MCF 10A (cell line): ENCODE measurements around the gene TMEM161A. TPM values are rescaled to one million over a fixed set of nuclear protein-coding genes. Genes with fewer than 3 reads are reported as not detected.

Source experiments
- BruUV-seq: library from RNA; stranded (reverse); fragments of 400-500 nt; replicated peaks from 2 replicates; lab custom pipeline; 2021; lab: Mats Ljungman, UMichigan
- CTCF ChIA-PET: fragments of 300-600 bp; sonication (Branson Sonifier 250); formaldehyde crosslinking; extraction: SDS; loops from one replicate; lab custom pipeline; 2021; ENCODE audit warnings: antibody characterized with exemption, inconsistent platforms; lab: Yijun Ruan, JAX
- POLR2A ChIA-PET: fragments of 300-600, 350-650 bp; sonication (Branson Sonifier 250); formaldehyde crosslinking; extraction: SDS; loops from one replicate; lab custom pipeline; 2020; ENCODE audit warnings: antibody characterized with exemption, inconsistent platforms; lab: Yijun Ruan, JAX
- DNase-seq: peaks from one replicate; pipeline ENCODE4 v3.0.0-alpha.2; 2018; ENCODE audit not compliant: unreplicated experiment
- H3K27ac Mint-ChIP-seq: one replicate; pipeline ENCODE4 v1.8.0; 2022; ENCODE audit warnings: mild to moderate bottlenecking, low read depth, mixed read lengths; ENCODE audit not compliant: unreplicated experiment
- H3K27me3 Mint-ChIP-seq: one replicate; pipeline ENCODE4 v1.8.0; 2022; ENCODE audit warnings: mixed read lengths; ENCODE audit not compliant: insufficient read depth, unreplicated experiment
- H3K36me3 Mint-ChIP-seq: one replicate; pipeline ENCODE4 v1.8.0; 2022; ENCODE audit warnings: mild to moderate bottlenecking, moderate library complexity, mixed read lengths; ENCODE audit not compliant: insufficient read depth, unreplicated experiment
- H3K4me1 Mint-ChIP-seq: one replicate; pipeline ENCODE4 v1.8.0; 2022; ENCODE audit warnings: mixed read lengths; ENCODE audit not compliant: insufficient read depth, unreplicated experiment
- H3K4me3 Mint-ChIP-seq: one replicate; pipeline ENCODE4 v1.8.0; 2022; ENCODE audit warnings: mild to moderate bottlenecking, moderate library complexity, mixed read lengths; ENCODE audit not compliant: unreplicated experiment
- H3K9me3 Mint-ChIP-seq: one replicate; pipeline ENCODE4 v1.8.0; 2022; ENCODE audit warnings: mixed read lengths; ENCODE audit not compliant: unreplicated experiment
- intact Hi-C: fragments of 100-400 bp; cut with micrococcal nuclease; formaldehyde crosslinking; loops from 2 replicates; pipeline ENCODE4 v1.14.1; 2022
- total RNA-seq: library from RNA; stranded (reverse); gene quantifications from 2 replicates; pipeline ENCODE4 v1.2.3, GENCODE V29; 2022
- TF ChIP-seq, protein P1 (sequence below): fragments of 200-600 bp; IDR thresholded peaks from one replicate; pipeline ENCODE4 v1.8.0; 2022; ENCODE audit warnings: antibody characterized with exemption, mild to moderate bottlenecking; ENCODE audit not compliant: unreplicated experiment

TMEM161A gene
- total RNA-seq, 1 experiment from 2014 or later, result 34.8 TPM

DNA sequence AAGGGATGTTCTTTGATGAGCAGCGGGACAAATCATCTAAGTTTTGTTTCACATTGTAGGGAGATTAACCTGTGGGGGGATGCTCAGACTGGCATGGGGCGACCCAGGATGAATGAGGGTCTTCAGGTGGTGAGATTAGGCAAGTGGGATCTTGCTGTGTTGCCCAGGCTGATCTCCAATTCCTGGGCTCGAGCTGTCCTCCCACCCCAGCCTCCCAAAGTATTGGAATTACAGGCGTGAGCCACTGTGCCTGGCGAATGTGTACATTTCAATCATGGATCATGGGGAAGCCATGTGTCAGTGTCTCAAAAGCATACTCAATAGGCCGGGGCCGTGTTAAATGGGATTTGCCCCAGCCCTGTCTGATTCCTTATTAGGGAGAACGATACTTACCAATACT, 66.4 kb downstream of the TMEM161A start:
- CTCF ChIA-PET, result no interaction called here
- BruUV-seq, result no TSS peak
- TF ChIP-seq, protein P1, sequence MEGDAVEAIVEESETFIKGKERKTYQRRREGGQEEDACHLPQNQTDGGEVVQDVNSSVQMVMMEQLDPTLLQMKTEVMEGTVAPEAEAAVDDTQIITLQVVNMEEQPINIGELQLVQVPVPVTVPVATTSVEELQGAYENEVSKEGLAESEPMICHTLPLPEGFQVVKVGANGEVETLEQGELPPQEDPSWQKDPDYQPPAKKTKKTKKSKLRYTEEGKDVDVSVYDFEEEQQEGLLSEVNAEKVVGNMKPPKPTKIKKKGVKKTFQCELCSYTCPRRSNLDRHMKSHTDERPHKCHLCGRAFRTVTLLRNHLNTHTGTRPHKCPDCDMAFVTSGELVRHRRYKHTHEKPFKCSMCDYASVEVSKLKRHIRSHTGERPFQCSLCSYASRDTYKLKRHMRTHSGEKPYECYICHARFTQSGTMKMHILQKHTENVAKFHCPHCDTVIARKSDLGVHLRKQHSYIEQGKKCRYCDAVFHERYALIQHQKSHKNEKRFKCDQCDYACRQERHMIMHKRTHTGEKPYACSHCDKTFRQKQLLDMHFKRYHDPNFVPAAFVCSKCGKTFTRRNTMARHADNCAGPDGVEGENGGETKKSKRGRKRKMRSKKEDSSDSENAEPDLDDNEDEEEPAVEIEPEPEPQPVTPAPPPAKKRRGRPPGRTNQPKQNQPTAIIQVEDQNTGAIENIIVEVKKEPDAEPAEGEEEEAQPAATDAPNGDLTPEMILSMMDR, result no peak
- intact Hi-C loops, result no loop called here
- POLR2A ChIA-PET, result interaction anchor here (0.7 kb wide), 1 partner anchor 444 kb away, joined by 3 read pairs; the partner anchor contains the start of gene TSSK6
- no peaks in the 10 kb centered on the region for H3K4me1 Mint-ChIP-seq
- DNase-seq, result no peak
- H3K9me3 Mint-ChIP-seq, result no peaks in the 10 kb centered on the region
- no peaks in the 10 kb centered on the region for H3K27me3 Mint-ChIP-seq
- H3K36me3 Mint-ChIP-seq, result peaks cover 7% of the 10 kb centered on the region
- H3K27ac Mint-ChIP-seq, result no peak overlapping the region
- H3K4me3 Mint-ChIP-seq, result no peak overlapping the region

Other genes starting within 250 kb of the TMEM161A start
- gene CERS1, start 242.3 kb downstream of the TMEM161A start, total RNA-seq, result not detected in 2 replicates
- gene COPE, start 219.1 kb downstream of the TMEM161A start, total RNA-seq, result 310 and 456 TPM in 2 replicates
- 87.7 and 98.8 TPM in 2 replicates for gene DDX49, start 218.8 kb downstream of the TMEM161A start, total RNA-seq
- gene HOMER3, start 197.3 kb downstream of the TMEM161A start, total RNA-seq, result 57.9 and 58.9 TPM in 2 replicates
- gene SUGP2, start 105.0 kb downstream of the TMEM161A start, total RNA-seq, result 69.1 and 75.8 TPM in 2 replicates
- 24.8 and 37.1 TPM in 2 replicates for gene ARMC6, start 104.9 kb downstream of the TMEM161A start, total RNA-seq
- gene SLC25A42, start 74.5 kb downstream of the TMEM161A start, total RNA-seq, result 3.1 and 3.7 TPM in 2 replicates
- gene MEF2B, start 31.8 kb upstream of the TMEM161A start, total RNA-seq, result 1.4 TPM in 2 replicates
- 25.4 and 26.3 TPM in 2 replicates for gene BORCS8, start 53.7 kb upstream of the TMEM161A start, total RNA-seq
- 115 and 118 TPM in 2 replicates for gene RFXANK, start 53.8 kb upstream of the TMEM161A start, total RNA-seq
- gene NR2C2AP, start 64.9 kb upstream of the TMEM161A start, total RNA-seq, result 13.4 and 20.6 TPM in 2 replicates
- gene NCAN, start 73.5 kb upstream of the TMEM161A start, total RNA-seq, result not detected in 2 replicates
- not detected in 2 replicates for gene TM6SF2, start 134.8 kb upstream of the TMEM161A start, total RNA-seq
- gene SUGP1, start 182.0 kb upstream of the TMEM161A start, total RNA-seq, result 46.0 and 51.1 TPM in 2 replicates
- 50.1 and 55.9 TPM in 2 replicates for gene MAU2, start 182.4 kb upstream of the TMEM161A start, total RNA-seq